Lower lobe of right lung (tissue), 2 donors: Measurements from ENCODE around the gene COL8A1. TPM values are rescaled to one million over a fixed set of nuclear protein-coding genes. Genes with fewer than 3 reads are reported as not detected.

Source experiments
- ATAC-seq, 2 donors: fragments of 200-7000 bp; cut with Tn5 transposase; one replicate each; pipeline ENCODE4 v1.9.1; 2020 to 2022; ENCODE audit warnings: mild to moderate bottlenecking in 2 of 2, moderate library complexity in 2 of 2
- DNase-seq: peaks from one replicate; pipeline ENCODE4 v3.0.0-alpha.2; 2020
- H3K27ac ChIP-seq: fragments of 200-600 bp; one replicate; pipeline ENCODE4 v1.8.0; 2022
- H3K27me3 ChIP-seq: fragments of 200-600 bp; one replicate; pipeline ENCODE4 v1.8.0; 2022; ENCODE audit warnings: low read depth
- H3K36me3 ChIP-seq: fragments of 200-600 bp; one replicate; pipeline ENCODE4 v1.8.0; 2022; ENCODE audit warnings: mild to moderate bottlenecking
- H3K4me1 ChIP-seq: fragments of 200-600 bp; one replicate; pipeline ENCODE4 v1.8.0; 2022
- H3K4me3 ChIP-seq: fragments of 200-600 bp; one replicate; pipeline ENCODE4 v1.8.0; 2022; ENCODE audit warnings: mild to moderate bottlenecking
- H3K9me3 ChIP-seq: fragments of 200-600 bp; one replicate; pipeline ENCODE4 v1.8.0; 2022
- intact Hi-C: fragments of 100-400 bp; cut with DNase I; formaldehyde crosslinking; loops from one replicate; pipeline ENCODE4 v1.11.0; 2022
- total RNA-seq: library from RNA; stranded (reverse); fragmentation: NEBNext Ultra II Directional; extraction: Animal tissue kit (Norgen Biotek cat#: 25700); gene quantifications from one replicate; pipeline ENCODE4 v1.2.1, GENCODE V29; 2021
- TF ChIP-seq, protein P1 (sequence below): fragments of 200-600 bp; IDR thresholded peaks from one replicate; pipeline ENCODE4 v1.8.0; 2022; ENCODE audit warnings: antibody characterized with exemption, mild to moderate bottlenecking
- donor health status: DM: no; HTN: yes; CAD: no; lungs with severe emphysema.

The COL8A1 gene
- total RNA-seq, 1 donor from 2014 or later: 56.1 TPM

DNA sequence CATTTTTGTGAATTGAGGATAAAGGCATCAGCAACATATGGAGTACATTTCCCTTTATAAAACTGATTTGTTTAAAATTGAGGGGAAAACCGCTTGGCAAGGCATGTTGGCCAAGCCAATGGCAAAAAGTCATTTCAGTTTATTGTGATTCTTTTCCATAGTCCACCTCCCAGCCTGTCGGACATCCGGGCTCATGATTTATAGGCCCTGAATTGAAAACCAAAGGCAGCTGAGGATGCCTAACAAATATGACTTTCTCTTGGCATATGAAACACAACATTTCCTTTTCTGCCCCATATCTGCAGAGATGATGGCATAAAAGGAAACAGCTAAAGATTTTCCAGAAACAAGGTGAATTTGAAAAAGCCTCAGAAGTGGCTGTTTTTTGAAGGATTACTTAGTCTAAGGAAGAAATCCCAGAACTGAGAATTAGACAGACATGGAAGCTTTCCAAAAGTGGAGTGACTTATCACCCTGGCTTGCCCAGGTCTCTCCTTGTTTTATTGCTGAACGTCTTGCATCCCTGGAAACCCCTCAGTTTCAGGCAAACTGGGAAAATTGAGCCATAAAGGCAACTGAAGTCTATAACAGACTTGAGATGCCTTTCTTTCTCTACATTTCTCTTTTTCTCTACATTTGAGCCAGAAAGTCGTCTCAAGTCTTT is 74.0 kb downstream of the COL8A1 start:
- intact Hi-C loops: no loop called here
- Histone ChIP-seq H3K27ac (no peak overlapping the region), H3K4me1 (no peaks in the 10 kb centered on the region), H3K9me3 (no peaks in the 10 kb centered on the region), H3K36me3 (no peaks in the 10 kb centered on the region), H3K4me3 (no peak overlapping the region), H3K27me3 (no peaks in the 10 kb centered on the region)
- TF ChIP-seq, protein P1, sequence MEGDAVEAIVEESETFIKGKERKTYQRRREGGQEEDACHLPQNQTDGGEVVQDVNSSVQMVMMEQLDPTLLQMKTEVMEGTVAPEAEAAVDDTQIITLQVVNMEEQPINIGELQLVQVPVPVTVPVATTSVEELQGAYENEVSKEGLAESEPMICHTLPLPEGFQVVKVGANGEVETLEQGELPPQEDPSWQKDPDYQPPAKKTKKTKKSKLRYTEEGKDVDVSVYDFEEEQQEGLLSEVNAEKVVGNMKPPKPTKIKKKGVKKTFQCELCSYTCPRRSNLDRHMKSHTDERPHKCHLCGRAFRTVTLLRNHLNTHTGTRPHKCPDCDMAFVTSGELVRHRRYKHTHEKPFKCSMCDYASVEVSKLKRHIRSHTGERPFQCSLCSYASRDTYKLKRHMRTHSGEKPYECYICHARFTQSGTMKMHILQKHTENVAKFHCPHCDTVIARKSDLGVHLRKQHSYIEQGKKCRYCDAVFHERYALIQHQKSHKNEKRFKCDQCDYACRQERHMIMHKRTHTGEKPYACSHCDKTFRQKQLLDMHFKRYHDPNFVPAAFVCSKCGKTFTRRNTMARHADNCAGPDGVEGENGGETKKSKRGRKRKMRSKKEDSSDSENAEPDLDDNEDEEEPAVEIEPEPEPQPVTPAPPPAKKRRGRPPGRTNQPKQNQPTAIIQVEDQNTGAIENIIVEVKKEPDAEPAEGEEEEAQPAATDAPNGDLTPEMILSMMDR: no peak
- no peak for ATAC-seq
- DNase-seq: no peak

DNA sequence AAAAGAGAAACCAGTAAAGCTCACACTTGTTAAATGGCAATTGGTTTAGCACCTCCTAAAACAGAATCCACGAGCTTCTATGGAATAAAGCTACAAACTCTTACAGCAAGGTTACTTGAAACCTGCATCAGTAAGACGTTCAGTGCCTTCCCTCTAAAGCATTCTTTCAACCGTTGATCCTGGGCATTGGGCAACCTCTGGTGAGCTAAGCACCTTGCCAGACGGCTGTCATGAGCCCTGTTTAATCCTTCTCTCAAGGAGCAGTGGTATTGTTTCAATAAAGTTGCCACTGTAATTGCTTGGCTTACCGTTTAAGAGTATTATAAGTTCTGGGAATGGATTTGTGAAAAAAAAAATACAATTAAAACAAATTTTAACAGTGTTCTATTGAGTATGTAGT is 75.0 kb downstream of the COL8A1 start:
- no peaks in the 10 kb centered on the region for H3K4me1 ChIP-seq
- no peak for DNase-seq
- H3K9me3 ChIP-seq: no peaks in the 10 kb centered on the region
- intact Hi-C loops: no loop called here
- H3K27ac ChIP-seq: peak overlapping the region; percentile 6
- H3K4me3 ChIP-seq: no peak overlapping the region
- H3K27me3 ChIP-seq: no peaks in the 10 kb centered on the region
- TF ChIP-seq, protein P1: no peak
- peak; percentile 63 to 69 for ATAC-seq
- no peaks in the 10 kb centered on the region for H3K36me3 ChIP-seq

DNA sequence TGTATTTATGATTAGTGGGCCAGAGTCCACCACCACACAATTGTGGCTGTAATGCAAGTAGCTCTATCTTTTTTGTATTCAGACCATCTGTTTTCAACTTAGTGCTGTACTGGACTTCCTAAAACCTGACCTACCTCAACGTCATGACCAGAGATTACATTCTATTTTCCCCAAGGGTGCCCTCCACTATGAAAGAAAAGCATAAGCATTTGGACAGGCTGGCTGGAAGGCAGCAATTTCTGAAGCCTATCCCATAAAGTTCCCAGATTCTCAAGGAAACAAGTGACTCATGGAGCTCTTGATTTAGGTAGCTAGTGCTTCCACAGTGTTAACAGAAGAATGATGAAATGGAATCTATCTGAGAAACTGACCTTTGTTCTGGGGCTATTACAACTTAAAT is 75.8 kb downstream of the COL8A1 start:
- TF ChIP-seq, protein P1: no peak
- no peaks in the 10 kb centered on the region for H3K9me3 ChIP-seq
- H3K27me3 ChIP-seq: no peaks in the 10 kb centered on the region
- no peak overlapping the region for H3K4me3 ChIP-seq
- intact Hi-C loops: no loop called here
- no peaks in the 10 kb centered on the region for H3K4me1 ChIP-seq
- H3K27ac ChIP-seq: peak overlapping the region; percentile 6
- DNase-seq (no peak), ATAC-seq (peak; percentile 46 to 78)
- H3K36me3 ChIP-seq: no peaks in the 10 kb centered on the region

DNA sequence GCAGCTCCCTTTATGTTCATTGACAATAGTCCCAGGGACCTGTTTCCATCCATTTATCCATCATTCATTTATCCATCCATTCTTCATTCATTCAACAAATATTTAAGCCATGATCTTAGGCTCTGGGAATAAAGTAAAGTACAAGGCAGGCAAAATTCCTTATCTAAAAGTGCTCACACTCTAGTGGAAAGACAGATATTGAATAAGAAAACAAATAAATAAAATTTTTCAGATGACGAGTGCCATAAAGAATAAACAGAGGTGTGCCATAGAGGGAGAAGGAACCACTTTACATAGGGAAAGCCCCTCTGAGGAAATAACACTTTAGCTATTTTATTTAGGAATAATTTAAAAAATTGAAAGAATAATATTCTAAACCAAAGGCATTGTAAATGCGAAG is 76.2 kb downstream of the COL8A1 start:
- Histone ChIP-seq H3K27ac (no peak overlapping the region), H3K4me3 (no peak overlapping the region), H3K9me3 (no peaks in the 10 kb centered on the region), H3K27me3 (no peaks in the 10 kb centered on the region), H3K36me3 (no peaks in the 10 kb centered on the region), H3K4me1 (no peaks in the 10 kb centered on the region)
- ATAC-seq (peak; percentile 52 to 84), DNase-seq (no peak)
- intact Hi-C loops: no loop called here
- TF ChIP-seq, protein P1: no peak

DNA sequence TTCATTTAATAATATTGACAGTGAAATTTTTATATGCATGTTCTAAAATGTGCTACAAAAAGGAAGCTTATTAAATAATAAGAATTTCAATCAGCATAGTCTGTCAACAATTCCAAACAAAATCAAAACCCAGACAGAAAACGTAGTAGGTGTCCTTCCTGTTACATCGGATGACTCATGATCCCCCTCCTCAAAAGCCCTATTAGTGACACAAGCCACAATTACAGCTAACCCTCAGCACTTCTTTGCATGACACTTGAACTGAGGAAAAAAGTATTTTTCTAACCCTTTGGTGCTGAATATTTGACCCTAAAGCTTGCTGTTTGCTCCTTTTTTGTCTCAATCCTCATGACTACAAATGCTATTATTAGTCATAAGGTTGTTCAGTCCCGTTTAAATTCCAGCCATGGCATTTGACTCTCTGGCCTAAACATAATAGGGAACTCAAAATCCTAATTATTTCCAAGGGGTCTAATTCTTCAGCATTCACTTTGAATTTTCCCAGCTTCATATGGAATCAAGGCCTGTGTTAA is 78.1 kb downstream of the COL8A1 start:
- H3K9me3 ChIP-seq: no peaks in the 10 kb centered on the region
- no peaks in the 10 kb centered on the region for H3K4me1 ChIP-seq
- DNase-seq (no peak), ATAC-seq (no peak)
- H3K36me3 ChIP-seq: no peaks in the 10 kb centered on the region
- no peak overlapping the region for H3K27ac ChIP-seq
- TF ChIP-seq, protein P1: no peak
- H3K27me3 ChIP-seq: no peaks in the 10 kb centered on the region
- intact Hi-C loops: no loop called here
- H3K4me3 ChIP-seq: no peak overlapping the region
